ENCODE data around the gene TH.

DNA sequence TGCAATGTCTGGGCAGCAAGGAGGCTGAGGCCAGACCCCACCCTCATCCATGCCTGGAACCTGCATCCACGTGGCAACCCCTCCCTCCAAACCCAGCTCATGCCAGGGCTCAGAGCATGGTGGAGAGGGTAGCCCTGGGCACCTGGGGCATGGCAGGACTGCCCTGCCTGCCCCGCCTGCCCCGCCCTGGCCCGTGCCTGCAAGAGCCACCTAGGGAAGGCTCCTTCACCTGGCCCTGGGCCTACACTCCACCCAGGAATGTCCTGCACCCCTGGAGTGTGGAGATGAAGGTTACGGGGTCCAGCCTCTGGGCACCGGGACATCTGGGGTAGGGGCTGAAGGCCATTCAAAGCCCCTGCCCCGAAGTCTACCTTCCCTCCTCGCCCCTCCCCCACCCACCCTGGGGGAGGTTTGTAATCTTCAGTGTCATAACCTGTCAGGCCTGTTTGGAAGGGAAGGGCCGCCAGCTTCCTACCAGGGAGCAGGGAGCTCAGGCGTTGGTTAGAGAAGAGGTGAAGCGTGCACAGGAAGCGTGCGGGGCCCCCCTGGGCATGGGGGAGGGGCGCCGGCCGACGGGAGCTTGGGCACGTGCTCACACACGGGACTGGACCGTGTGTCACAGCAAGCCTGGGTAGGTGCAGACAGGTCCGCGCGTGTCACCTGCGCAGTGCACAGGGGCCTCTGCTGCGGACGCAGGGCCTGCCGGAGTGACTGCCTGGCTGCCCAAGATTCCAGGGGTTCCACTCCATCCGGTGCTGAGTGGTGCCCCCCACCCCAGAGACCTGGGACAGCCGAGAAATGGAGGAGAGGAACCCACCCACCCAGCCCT lies 30.7 kb upstream of the TH start:
- TF ChIP-seq ZNF274 (IDR thresholded peaks at IDR 0.05; ENCODE audit: borderline replicate concordance, low read depth, low read length) (no peak), TCF3 (CRISPR knock-in tag; IDR thresholded peaks at IDR 0.05) (no peak), ZNF133 (CRISPR knock-in tag; IDR thresholded peaks at IDR 0.05) (no peak), CBX3 (IDR thresholded peaks at IDR 0.05; ENCODE audit: borderline replicate concordance in 1 of 2, low read length in 2 of 2) (no peak), BRD9 (IDR thresholded peaks at IDR 0.05; ENCODE audit: low read depth, partially characterized antibody) (no peak), NCOA1 (IDR thresholded peaks at IDR 0.05; ENCODE audit: low read depth) (no peak), SMAD4 (CRISPR knock-in tag; conservative IDR thresholded peaks at IDR 0.05) (no peak), TEAD4 (IDR thresholded peaks at IDR 0.05; ENCODE audit: low read length) (no peak), TEAD4 (CRISPR knock-in tag; IDR thresholded peaks at IDR 0.05; ENCODE audit: borderline replicate concordance) (no peak)
- TF ChIP-seq, protein P1, sequence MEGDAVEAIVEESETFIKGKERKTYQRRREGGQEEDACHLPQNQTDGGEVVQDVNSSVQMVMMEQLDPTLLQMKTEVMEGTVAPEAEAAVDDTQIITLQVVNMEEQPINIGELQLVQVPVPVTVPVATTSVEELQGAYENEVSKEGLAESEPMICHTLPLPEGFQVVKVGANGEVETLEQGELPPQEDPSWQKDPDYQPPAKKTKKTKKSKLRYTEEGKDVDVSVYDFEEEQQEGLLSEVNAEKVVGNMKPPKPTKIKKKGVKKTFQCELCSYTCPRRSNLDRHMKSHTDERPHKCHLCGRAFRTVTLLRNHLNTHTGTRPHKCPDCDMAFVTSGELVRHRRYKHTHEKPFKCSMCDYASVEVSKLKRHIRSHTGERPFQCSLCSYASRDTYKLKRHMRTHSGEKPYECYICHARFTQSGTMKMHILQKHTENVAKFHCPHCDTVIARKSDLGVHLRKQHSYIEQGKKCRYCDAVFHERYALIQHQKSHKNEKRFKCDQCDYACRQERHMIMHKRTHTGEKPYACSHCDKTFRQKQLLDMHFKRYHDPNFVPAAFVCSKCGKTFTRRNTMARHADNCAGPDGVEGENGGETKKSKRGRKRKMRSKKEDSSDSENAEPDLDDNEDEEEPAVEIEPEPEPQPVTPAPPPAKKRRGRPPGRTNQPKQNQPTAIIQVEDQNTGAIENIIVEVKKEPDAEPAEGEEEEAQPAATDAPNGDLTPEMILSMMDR (IDR thresholded peaks at IDR 0.05 in 2 of 3, conservative IDR thresholded peaks at IDR 0.05 in 1 of 3; ENCODE audit: insufficient read depth in 2 of 3, low read depth in 1 of 3, low read length in 3 of 3) = no peak

Data from K562 (cell line).